Measurements from ENCODE around the gene TMEM115. TPM values are rescaled to one million over a fixed set of nuclear protein-coding genes. Genes with fewer than 3 reads are reported as not detected.

TMEM115 gene
- total and polyA plus RNA-seq, 2 of the 13 experiments (the other 11 are each of a cell fraction or from before 2014, with no cell fraction given) = 22.1 to 30.7 TPM

DNA sequence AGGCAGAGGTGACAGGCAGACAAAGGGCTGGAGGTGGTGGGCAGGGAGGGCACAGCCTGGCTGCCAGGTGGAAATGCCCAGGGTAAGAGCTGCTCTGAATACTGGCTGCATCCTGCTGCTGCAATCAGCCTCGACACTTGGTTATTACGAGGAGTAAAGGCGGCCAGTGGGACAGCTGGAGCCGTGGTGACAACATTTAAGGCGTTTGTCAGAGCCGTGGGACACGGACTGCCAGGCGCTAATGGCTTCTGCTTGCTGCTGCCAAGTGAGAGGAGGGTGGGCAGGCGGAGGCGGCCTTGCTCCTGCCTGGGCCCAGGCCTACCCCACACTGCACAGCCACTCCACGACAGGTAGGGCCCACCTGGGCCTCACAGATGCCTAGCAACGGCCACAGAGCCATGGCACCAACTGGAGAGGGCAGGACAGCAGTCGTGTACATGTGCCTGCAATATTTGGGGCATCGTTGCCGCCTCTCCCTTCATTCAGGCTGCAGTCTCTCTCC is 49.2 kb upstream of the TMEM115 start:
- FAIRE-seq = no peak
- WGBS (ENCODE audit: low lambda C conversion rate) = 0% methylated on average over 3 of the region's 15 CpGs
- no peak overlapping the region for H3K4me3 ChIP-seq (replicated peaks in 1 of 3; ENCODE audit: insufficient read depth in 1 of 3, low read depth in 2 of 3, low read length in 3 of 3)
- H3K27me3 ChIP-seq (ENCODE audit: control insufficient read depth in 1 of 2, insufficient read depth in 2 of 2, low read length in 2 of 2) = peaks cover 3 to 7% of the 10 kb centered on the region in 2 experiments; a peak in 3 of 5 replicates
- intact Hi-C loops (cut with micrococcal nuclease; ENCODE audit: unreplicated experiment) (no loop called here), in situ Hi-C loops (cut with HindIII; ENCODE audit: extremely low pct_ligation_motif_present, low pct_unique_long_range_greater_than_20kb) (no loop called here)
- H3K27ac ChIP-seq (ENCODE audit: extremely low read length, insufficient read depth, low read length) = no peak overlapping the region
- no peak for ATAC-seq
- H3K9ac ChIP-seq (ENCODE audit: insufficient read depth, low read depth, low read length) = no peak overlapping the region
- H3K79me2 ChIP-seq (ENCODE audit: insufficient read depth, low read length) = no peaks in the 10 kb centered on the region
- no TSS peak for BruUV-seq (replicated peaks)
- no peaks in the 10 kb centered on the region for H3K4me1 ChIP-seq (ENCODE audit: insufficient read depth, low read length)
- no peak overlapping the region for H2AFZ ChIP-seq (ENCODE audit: low read length)
- no peak overlapping the region for H3K4me2 ChIP-seq (ENCODE audit: low read depth, low read length)
- CTCF ChIA-PET (ENCODE audit: low intra/inter-chr PET ratio, low total read pairs) = no interaction called here
- no peak for TF ChIP-seq RBAK (CRISPR knock-in tag; IDR thresholded peaks at IDR 0.05)
- TF ChIP-seq SNAPC2 (CRISPR knock-in tag; IDR thresholded peaks at IDR 0.05) = no peak
- no peak for TF ChIP-seq ZNF337 (CRISPR knock-in tag; IDR thresholded peaks at IDR 0.05; ENCODE audit: borderline replicate concordance, low read depth)
- TF ChIP-seq, protein P1, sequence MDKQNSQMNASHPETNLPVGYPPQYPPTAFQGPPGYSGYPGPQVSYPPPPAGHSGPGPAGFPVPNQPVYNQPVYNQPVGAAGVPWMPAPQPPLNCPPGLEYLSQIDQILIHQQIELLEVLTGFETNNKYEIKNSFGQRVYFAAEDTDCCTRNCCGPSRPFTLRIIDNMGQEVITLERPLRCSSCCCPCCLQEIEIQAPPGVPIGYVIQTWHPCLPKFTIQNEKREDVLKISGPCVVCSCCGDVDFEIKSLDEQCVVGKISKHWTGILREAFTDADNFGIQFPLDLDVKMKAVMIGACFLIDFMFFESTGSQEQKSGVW (CRISPR knock-in tag; IDR thresholded peaks at IDR 0.05; ENCODE audit: borderline replicate concordance) = no peak
- no peak for TF ChIP-seq ZNF772 (CRISPR knock-in tag; IDR thresholded peaks at IDR 0.05)
- TF ChIP-seq FOSL2 (CRISPR knock-in tag; IDR thresholded peaks at IDR 0.05) = no peak
- TF ChIP-seq NCOA5 (CRISPR knock-in tag; IDR thresholded peaks at IDR 0.05) = no peak
- TF ChIP-seq TGIF2 (CRISPR knock-in tag; IDR thresholded peaks at IDR 0.05) = no peak
- TF ChIP-seq CC2D1A (CRISPR knock-in tag; IDR thresholded peaks at IDR 0.05) = no peak
- no peak for TF ChIP-seq ZFAT (CRISPR knock-in tag; conservative IDR thresholded peaks at IDR 0.05)
- H3K36me3 ChIP-seq (replicated peaks in 1 of 2; ENCODE audit: control insufficient read depth in 1 of 2, insufficient read depth in 2 of 2, low read length in 2 of 2) = no peaks in the 10 kb centered on the region
- POLR2A ChIA-PET = no interaction called here
- no peak for DNase-seq (ENCODE audit: low spot score)
- no peaks in the 10 kb centered on the region for H4K20me1 ChIP-seq (ENCODE audit: insufficient read depth, low read length)
- no peaks in the 10 kb centered on the region for H3K9me3 ChIP-seq (ENCODE audit: low read length)

Measured in HepG2 (cell line).